HL-60 (cell line): Measurements from ENCODE around the gene DPYSL5.

Experiments used
- POLR2AphosphoS5 ChIP-seq: IDR thresholded peaks from 2 replicates; pipeline ENCODE4 v1.6.1; 2012; ENCODE audit warnings: low read depth
- TF ChIP-seq, protein P1 (sequence below): IDR thresholded peaks from one replicate; pipeline ENCODE4 v1.5.1; 2011; ENCODE audit warnings: low read length, control low read depth, inconsistent platforms; ENCODE audit not compliant: insufficient read depth
- TF ChIP-seq, protein P2 (sequence below): IDR thresholded peaks from 2 replicates; pipeline ENCODE4 v1.6.1; 2012; ENCODE audit warnings: low read depth; ENCODE audit not compliant: insufficient replicate concordance

DNA sequence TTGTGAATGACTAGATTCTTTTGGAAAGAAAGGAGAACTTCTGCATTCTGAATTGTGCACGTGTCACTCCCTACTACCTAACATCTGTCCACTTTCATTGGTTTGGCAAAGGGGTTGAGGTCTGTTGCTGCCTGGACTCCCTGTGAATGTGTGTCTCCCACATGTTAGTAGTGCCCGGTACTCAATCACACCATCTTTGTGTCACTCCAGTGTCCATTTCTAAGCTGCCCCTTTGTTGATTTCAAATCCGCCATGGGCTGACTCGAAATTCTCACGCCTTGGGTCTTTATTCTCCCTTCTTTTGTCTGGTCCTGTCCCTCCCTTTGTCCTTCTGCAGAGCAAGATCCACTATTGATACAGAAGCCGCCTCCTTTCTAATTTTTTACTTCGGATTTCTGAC, 7.5 kb downstream of the DPYSL5 start:
- no peak for TF ChIP-seq POLR2AphosphoS5
- TF ChIP-seq, protein P1, sequence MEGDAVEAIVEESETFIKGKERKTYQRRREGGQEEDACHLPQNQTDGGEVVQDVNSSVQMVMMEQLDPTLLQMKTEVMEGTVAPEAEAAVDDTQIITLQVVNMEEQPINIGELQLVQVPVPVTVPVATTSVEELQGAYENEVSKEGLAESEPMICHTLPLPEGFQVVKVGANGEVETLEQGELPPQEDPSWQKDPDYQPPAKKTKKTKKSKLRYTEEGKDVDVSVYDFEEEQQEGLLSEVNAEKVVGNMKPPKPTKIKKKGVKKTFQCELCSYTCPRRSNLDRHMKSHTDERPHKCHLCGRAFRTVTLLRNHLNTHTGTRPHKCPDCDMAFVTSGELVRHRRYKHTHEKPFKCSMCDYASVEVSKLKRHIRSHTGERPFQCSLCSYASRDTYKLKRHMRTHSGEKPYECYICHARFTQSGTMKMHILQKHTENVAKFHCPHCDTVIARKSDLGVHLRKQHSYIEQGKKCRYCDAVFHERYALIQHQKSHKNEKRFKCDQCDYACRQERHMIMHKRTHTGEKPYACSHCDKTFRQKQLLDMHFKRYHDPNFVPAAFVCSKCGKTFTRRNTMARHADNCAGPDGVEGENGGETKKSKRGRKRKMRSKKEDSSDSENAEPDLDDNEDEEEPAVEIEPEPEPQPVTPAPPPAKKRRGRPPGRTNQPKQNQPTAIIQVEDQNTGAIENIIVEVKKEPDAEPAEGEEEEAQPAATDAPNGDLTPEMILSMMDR: no peak
- TF ChIP-seq, protein P2, sequence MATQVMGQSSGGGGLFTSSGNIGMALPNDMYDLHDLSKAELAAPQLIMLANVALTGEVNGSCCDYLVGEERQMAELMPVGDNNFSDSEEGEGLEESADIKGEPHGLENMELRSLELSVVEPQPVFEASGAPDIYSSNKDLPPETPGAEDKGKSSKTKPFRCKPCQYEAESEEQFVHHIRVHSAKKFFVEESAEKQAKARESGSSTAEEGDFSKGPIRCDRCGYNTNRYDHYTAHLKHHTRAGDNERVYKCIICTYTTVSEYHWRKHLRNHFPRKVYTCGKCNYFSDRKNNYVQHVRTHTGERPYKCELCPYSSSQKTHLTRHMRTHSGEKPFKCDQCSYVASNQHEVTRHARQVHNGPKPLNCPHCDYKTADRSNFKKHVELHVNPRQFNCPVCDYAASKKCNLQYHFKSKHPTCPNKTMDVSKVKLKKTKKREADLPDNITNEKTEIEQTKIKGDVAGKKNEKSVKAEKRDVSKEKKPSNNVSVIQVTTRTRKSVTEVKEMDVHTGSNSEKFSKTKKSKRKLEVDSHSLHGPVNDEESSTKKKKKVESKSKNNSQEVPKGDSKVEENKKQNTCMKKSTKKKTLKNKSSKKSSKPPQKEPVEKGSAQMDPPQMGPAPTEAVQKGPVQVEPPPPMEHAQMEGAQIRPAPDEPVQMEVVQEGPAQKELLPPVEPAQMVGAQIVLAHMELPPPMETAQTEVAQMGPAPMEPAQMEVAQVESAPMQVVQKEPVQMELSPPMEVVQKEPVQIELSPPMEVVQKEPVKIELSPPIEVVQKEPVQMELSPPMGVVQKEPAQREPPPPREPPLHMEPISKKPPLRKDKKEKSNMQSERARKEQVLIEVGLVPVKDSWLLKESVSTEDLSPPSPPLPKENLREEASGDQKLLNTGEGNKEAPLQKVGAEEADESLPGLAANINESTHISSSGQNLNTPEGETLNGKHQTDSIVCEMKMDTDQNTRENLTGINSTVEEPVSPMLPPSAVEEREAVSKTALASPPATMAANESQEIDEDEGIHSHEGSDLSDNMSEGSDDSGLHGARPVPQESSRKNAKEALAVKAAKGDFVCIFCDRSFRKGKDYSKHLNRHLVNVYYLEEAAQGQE: no peak
